Measurements from ENCODE around the gene CALML4.

DNA sequence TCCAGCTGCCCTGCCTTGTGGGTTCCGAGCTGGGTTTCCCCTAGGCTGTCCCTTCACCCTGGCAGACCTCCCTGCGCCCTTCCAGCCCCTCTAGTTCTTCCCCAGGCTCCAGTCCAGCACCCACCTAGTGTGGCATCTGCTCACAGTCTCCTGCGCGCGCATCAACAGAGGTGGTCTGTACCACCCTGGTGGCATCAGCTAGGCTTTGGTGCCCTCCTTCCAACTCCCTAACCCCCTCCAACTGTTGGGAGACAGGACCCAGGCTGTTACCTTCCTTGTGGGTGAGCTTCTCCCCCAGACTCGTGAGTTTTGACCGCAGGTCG lies 8.0 kb downstream of the CALML4 start:
- TF ChIP-seq, protein P1, sequence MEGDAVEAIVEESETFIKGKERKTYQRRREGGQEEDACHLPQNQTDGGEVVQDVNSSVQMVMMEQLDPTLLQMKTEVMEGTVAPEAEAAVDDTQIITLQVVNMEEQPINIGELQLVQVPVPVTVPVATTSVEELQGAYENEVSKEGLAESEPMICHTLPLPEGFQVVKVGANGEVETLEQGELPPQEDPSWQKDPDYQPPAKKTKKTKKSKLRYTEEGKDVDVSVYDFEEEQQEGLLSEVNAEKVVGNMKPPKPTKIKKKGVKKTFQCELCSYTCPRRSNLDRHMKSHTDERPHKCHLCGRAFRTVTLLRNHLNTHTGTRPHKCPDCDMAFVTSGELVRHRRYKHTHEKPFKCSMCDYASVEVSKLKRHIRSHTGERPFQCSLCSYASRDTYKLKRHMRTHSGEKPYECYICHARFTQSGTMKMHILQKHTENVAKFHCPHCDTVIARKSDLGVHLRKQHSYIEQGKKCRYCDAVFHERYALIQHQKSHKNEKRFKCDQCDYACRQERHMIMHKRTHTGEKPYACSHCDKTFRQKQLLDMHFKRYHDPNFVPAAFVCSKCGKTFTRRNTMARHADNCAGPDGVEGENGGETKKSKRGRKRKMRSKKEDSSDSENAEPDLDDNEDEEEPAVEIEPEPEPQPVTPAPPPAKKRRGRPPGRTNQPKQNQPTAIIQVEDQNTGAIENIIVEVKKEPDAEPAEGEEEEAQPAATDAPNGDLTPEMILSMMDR (IDR thresholded peaks at IDR 0.05; ENCODE audit: low read depth, low read length), result no peak
- TF ChIP-seq POLR2A (IDR thresholded peaks at IDR 0.05; ENCODE audit: extremely low read depth, insufficient read length) (no peak), MYC (IDR thresholded peaks at IDR 0.05; ENCODE audit: low read depth, low read length) (no peak)
- TF ChIP-seq, protein P2, sequence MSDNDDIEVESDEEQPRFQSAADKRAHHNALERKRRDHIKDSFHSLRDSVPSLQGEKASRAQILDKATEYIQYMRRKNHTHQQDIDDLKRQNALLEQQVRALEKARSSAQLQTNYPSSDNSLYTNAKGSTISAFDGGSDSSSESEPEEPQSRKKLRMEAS (IDR thresholded peaks at IDR 0.05; ENCODE audit: low read depth, low read length), result no peak
